Endothelial cell of umbilical vein (primary cell): ENCODE results near the gene CREB3. TPM values are rescaled to one million over a fixed set of nuclear protein-coding genes. Genes with fewer than 3 reads are reported as not detected.

Experiments used
- BruUV-seq: library from RNA; stranded (reverse); fragments of 400-500 nt; replicated peaks from 2 replicates; lab custom pipeline; 2021; lab: Mats Ljungman, UMichigan
- CTCF ChIA-PET: fragments of 300-600, 350-600 bp; sonication (Branson Sonifier 250); formaldehyde crosslinking; loops from one replicate; lab custom pipeline; 2021; ENCODE audit warnings: antibody characterized with exemption, inconsistent platforms; lab: Charles Lee
- POLR2A ChIA-PET: fragments of 300-600, 350-600 bp; sonication (Branson Sonifier 250); formaldehyde crosslinking; loops from one replicate; lab custom pipeline; 2021; ENCODE audit warnings: antibody characterized with exemption, inconsistent platforms; lab: Charles Lee
- DNase-seq: peaks from one replicate; pipeline ENCODE4 v3.0.0-alpha.2; 2011; ENCODE audit warnings: low read depth, low spot score
- FAIRE-seq: peaks from 2 replicates; lab custom pipeline; 2011; peaks lifted over from hg19 to GRCh38; lab: Jason Lieb, UNC
- H2AFZ ChIP-seq: 2 replicates; pipeline ENCODE4 v1.6.0; 2012; ENCODE audit warnings: low read depth, low read length, control low read depth, inconsistent platforms
- H3K27ac ChIP-seq: 2 replicates; pipeline ENCODE4 v1.5.1; 2011; ENCODE audit warnings: low read depth, mild to moderate bottlenecking, control low read depth, low read length, moderate library complexity; ENCODE audit not compliant: insufficient read depth
- H3K27me3 ChIP-seq, 2 experiments: 2 replicates each; pipeline versions ENCODE4 v1.6.0 to v1.6.1; 2011; ENCODE audit warnings: low read length in 2 of 2, mixed read lengths in 1 of 2; ENCODE audit not compliant: control insufficient read depth in 2 of 2, insufficient read depth in 2 of 2
- H3K36me3 ChIP-seq, 2 experiments: 2 replicates in 1 of 2; 3 replicates in 1 of 2; pipeline ENCODE4 v1.5.1; 2011; ENCODE audit warnings: low read length in 2 of 2, mild to moderate bottlenecking in 1 of 2, moderate library complexity in 1 of 2; ENCODE audit not compliant: control insufficient read depth in 2 of 2, insufficient read depth in 2 of 2; ENCODE audit errors: extremely low read depth in 1 of 2
- H3K4me1 ChIP-seq: 3 replicates; pipeline ENCODE4 v1.5.1; 2011; ENCODE audit warnings: mild to moderate bottlenecking, low read length; ENCODE audit not compliant: control insufficient read depth, insufficient read depth; ENCODE audit errors: extremely low read depth
- H3K4me2 ChIP-seq: 2 replicates; pipeline ENCODE4 v1.6.1; 2011; ENCODE audit warnings: low read length, control low read depth, mixed read lengths; ENCODE audit not compliant: insufficient read depth
- H3K4me3 ChIP-seq, 3 experiments: fragments of 200-600 bp in 1 of 3; sonication (generic), shearing (Covaris generic) in 1 of 3; replicated peaks in 1 of 3; 2 replicates each; pipeline ENCODE4 v1.5.1; 2011 to 2016; ENCODE audit warnings: control low read depth in 3 of 3, low read length in 3 of 3, mild to moderate bottlenecking in 2 of 3, inconsistent platforms in 1 of 3, low read depth in 1 of 3, moderate library complexity in 1 of 3; ENCODE audit not compliant: insufficient read depth in 1 of 3
- H3K79me2 ChIP-seq: 2 replicates; pipeline ENCODE4 v1.6.0; 2012; ENCODE audit warnings: low read length, inconsistent platforms; ENCODE audit not compliant: control insufficient read depth, insufficient read depth
- H3K9ac ChIP-seq: replicated peaks from 2 replicates; pipeline ENCODE3; 2011; ENCODE audit warnings: low read length, control low read depth; ENCODE audit not compliant: insufficient read depth; ENCODE audit errors: extremely low read depth
- H3K9me1 ChIP-seq: replicated peaks from 3 replicates; pipeline ENCODE4 v1.6.0; 2011; ENCODE audit warnings: mild to moderate bottlenecking, low read length; ENCODE audit not compliant: control insufficient read depth, insufficient read depth; ENCODE audit errors: extremely low read depth
- H3K9me3 ChIP-seq: replicated peaks from 2 replicates; pipeline ENCODE4 v1.5.1; 2012; ENCODE audit warnings: low read length, inconsistent platforms; ENCODE audit not compliant: control insufficient read depth, insufficient read depth
- H4K20me1 ChIP-seq: replicated peaks from 2 replicates; pipeline ENCODE3; 2011; ENCODE audit warnings: mild to moderate bottlenecking, low read length; ENCODE audit not compliant: control insufficient read depth, insufficient read depth; ENCODE audit errors: extremely low read depth
- CTCF ChIP-seq, 2 donors: IDR thresholded peaks; 1 replicate in 1 of 2; 2 replicates in 1 of 2; pipeline ENCODE4 v1.5.1; 2011; ENCODE audit warnings: low read length in 2 of 2, mild to moderate bottlenecking in 2 of 2, moderate library complexity in 2 of 2, control low read depth in 1 of 2, inconsistent platforms in 1 of 2, low read depth in 1 of 2; ENCODE audit not compliant: insufficient read depth in 1 of 2; ENCODE audit errors: extremely low read depth in 1 of 2
- EZH2 ChIP-seq: IDR thresholded peaks from 2 replicates; pipeline ENCODE4 v1.6.1; 2012; ENCODE audit warnings: borderline replicate concordance, low read depth, mild to moderate bottlenecking, moderate library complexity, low read length, inconsistent platforms; ENCODE audit not compliant: severe bottlenecking
- FOS ChIP-seq: IDR thresholded peaks from 2 replicates; pipeline ENCODE4 v1.6.1; 2011; ENCODE audit warnings: mild to moderate bottlenecking, low read length, moderate library complexity, borderline replicate concordance; ENCODE audit not compliant: insufficient read depth
- GATA2 ChIP-seq: IDR thresholded peaks from 2 replicates; pipeline ENCODE4 v1.7.0; 2011; ENCODE audit warnings: low read depth, mild to moderate bottlenecking, moderate library complexity, mixed read lengths, low read length; ENCODE audit not compliant: insufficient read length, insufficient read depth
- JUN ChIP-seq: IDR thresholded peaks from 2 replicates; pipeline ENCODE4 v1.6.1; 2011; ENCODE audit warnings: borderline replicate concordance, low read depth; ENCODE audit not compliant: insufficient read length, insufficient read depth
- MAX ChIP-seq: IDR thresholded peaks from 2 replicates; pipeline ENCODE4 v1.6.1; 2011; ENCODE audit not compliant: insufficient read depth, insufficient read length
- MYC ChIP-seq: IDR thresholded peaks from one replicate; pipeline ENCODE4 v1.6.1; 2011; ENCODE audit warnings: mild to moderate bottlenecking, low read depth, low read length
- POLR2A ChIP-seq: IDR thresholded peaks from 2 replicates; pipeline ENCODE4 v1.6.1; 2012; ENCODE audit warnings: low read depth, mild to moderate bottlenecking, control low read depth, low read length
- POLR2AphosphoS5 ChIP-seq: IDR thresholded peaks from 2 replicates; pipeline ENCODE4 v1.6.1; 2012; ENCODE audit warnings: low read depth, mild to moderate bottlenecking, control low read depth, low read length, moderate library complexity; ENCODE audit not compliant: insufficient read depth
- dilution Hi-C: fragments of 300-500 bp; cut with MboI; formaldehyde crosslinking; loops from one replicate; pipeline ENCODE4 v1.15.0; 2019; ENCODE audit warnings: low sequenced_read_pairs; ENCODE audit not compliant: extremely low pct_ligation_motif_present
- intact Hi-C: fragments of 100-400 bp; cut with micrococcal nuclease; formaldehyde crosslinking; loops from one replicate; pipeline ENCODE4 v1.10.0; 2022
- polyA plus RNA-seq, 4 experiments: library from polyadenylated mRNA; depleted of rRNA in 3 of 4; stranded (reverse) in 3 of 4; unstranded in 1 of 4; fragments of >200 nt; gene quantifications; 2 replicates each; pipeline versions ENCODE4 v1.2.1 to v1.2.3, GENCODE V29; 2011 to 2012; ENCODE audit warnings: missing spikeins in 1 of 4
- total RNA-seq: library from RNA; stranded (reverse); gene quantifications from 2 replicates; pipeline ENCODE4 v1.2.3, GENCODE V29; 2021

The CREB3 gene
- total and polyA plus RNA-seq, 2 donors (not counting 3 experiments of a cell fraction or from before 2014, with no cell fraction given): 39.8 to 52.1 TPM

GRCh38 chr9:35778496-35778895 is 46.0 kb downstream of the CREB3 start:
- Histone ChIP-seq H3K27ac (no peak overlapping the region), H3K4me3 (no peak overlapping the region), H3K4me2 (no peak overlapping the region), H2AFZ (no peak overlapping the region), H4K20me1 (no peaks in the 10 kb centered on the region), H3K9me1 (no peaks in the 10 kb centered on the region), H3K9ac (no peak overlapping the region), H3K9me3 (no peaks in the 10 kb centered on the region), H3K79me2 (no peaks in the 10 kb centered on the region), H3K36me3 (no peaks in the 10 kb centered on the region), H3K4me1 (peaks cover 14% of the 10 kb centered on the region), H3K27me3 (no peaks in the 10 kb centered on the region)
- BruUV-seq: no TSS peak
- dilution Hi-C loops: no loop called here
- no peak for DNase-seq
- TF ChIP-seq MYC (no peak), POLR2A (no peak), EZH2 (no peak), JUN (no peak), POLR2AphosphoS5 (no peak), GATA2 (no peak), MAX (no peak), FOS (no peak), CTCF (IDR thresholded peaks at IDR 0.05; ENCODE audit: extremely low read depth in 1 of 2, insufficient read depth in 1 of 2, low read depth in 1 of 2, low read length in 2 of 2) (no peak)
- FAIRE-seq: no peak
- ChIA-PET CTCF (interaction anchor here (1.3 to 2.0 kb wide), 4 partner anchors 10 to 104 kb away, joined by 3 to 6 read pairs (median 6); no protein-coding TSS in a partner anchor), POLR2A (interaction anchor here (0.5 kb wide), 1 partner anchor 25 kb away, joined by 3 read pairs; no protein-coding TSS in a partner anchor)
- intact Hi-C loops: no loop called here
